22Rv1 (cell line): Measurements from ENCODE around the gene ALDH1A3.

ENCODE experiments used
- CTCF ChIP-seq: fragments of 450-650 bp; IDR thresholded peaks from 2 replicates; pipeline ENCODE4 v1.5.1; 2017; ENCODE audit warnings: mild to moderate bottlenecking
- ZFX ChIP-seq: fragments of 450-650 bp; IDR thresholded peaks from 2 replicates; pipeline ENCODE4 v1.6.1; 2017; ENCODE audit warnings: antibody characterized with exemption, borderline replicate concordance

DNA sequence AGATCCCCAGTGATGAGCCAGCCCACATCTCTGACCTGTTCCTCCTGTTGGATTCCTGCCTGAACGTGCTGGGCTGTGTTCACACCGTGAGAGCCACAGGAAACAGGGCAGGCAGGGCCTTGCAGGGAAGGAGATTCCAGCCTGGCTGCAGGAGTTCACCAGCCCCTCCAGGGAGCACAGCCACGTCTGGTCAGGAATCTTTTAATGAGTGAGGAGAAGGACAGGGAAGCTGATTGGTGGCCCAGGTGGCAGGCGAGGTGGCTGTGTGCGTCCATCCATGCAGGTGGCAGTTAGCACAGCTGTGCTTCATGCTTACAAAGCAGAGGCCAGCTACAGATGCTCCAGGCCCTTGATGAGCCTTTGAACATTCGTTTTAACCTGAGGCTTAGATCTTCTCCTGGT lies 50.0 kb downstream of the ALDH1A3 start:
- TF ChIP-seq CTCF, result no peak
- no peak for TF ChIP-seq ZFX
